GM21515 (cell line): ENCODE measurements around the gene RPS6KA3.
"Not testable (repeated sequence)": the region's sequence is repeated elsewhere in the genome, so short reads cannot be mapped to it uniquely, and the experiment has no call there.

Experiments
- ATAC-seq: cut with Tn5 transposase; IDR thresholded peaks from one replicate; pipeline ENCODE4 v1.9.1; 2021; ENCODE audit not compliant: unreplicated experiment

Gene RPS6KA3

GRCh38 chrX:20224814-20225487, 41.8 kb downstream of the RPS6KA3 start:
- ATAC-seq, result peak; percentile 80

- no peak for ATAC-seq
Observed at GRCh38 chrX:20221902-20222301, 44.8 kb downstream of the RPS6KA3 start.

GRCh38 chrX:20218836-20219505, 47.7 kb downstream of the RPS6KA3 start:
- no peak for ATAC-seq

GRCh38 chrX:20217906-20218305, 48.8 kb downstream of the RPS6KA3 start:
- ATAC-seq, result no peak

- no peak for ATAC-seq
Observed at GRCh38 chrX:20217271-20217670, 49.4 kb downstream of the RPS6KA3 start.

- no peak for ATAC-seq
Observed at GRCh38 chrX:20215565-20215964, 51.1 kb downstream of the RPS6KA3 start.

- ATAC-seq, result peak; percentile 87
Observed at GRCh38 chrX:20212486-20213089, 54.1 kb downstream of the RPS6KA3 start.

GRCh38 chrX:20211261-20211786, 55.4 kb downstream of the RPS6KA3 start:
- ATAC-seq, result no peak

GRCh38 chrX:20205927-20206708, 60.6 kb downstream of the RPS6KA3 start:
- ATAC-seq, result peak; percentile 81

GRCh38 chrX:20204351-20204750, 62.4 kb downstream of the RPS6KA3 start:
- ATAC-seq, result no peak

- ATAC-seq, result no peak
Observed at GRCh38 chrX:20197641-20198210, 69.0 kb downstream of the RPS6KA3 start.

GRCh38 chrX:20189171-20189570, 77.5 kb downstream of the RPS6KA3 start:
- no peak for ATAC-seq

- no peak for ATAC-seq
Observed at GRCh38 chrX:20181598-20182329, 84.9 kb downstream of the RPS6KA3 start.

GRCh38 chrX:20177093-20177492, 89.6 kb downstream of the RPS6KA3 start:
- ATAC-seq, result no peak

- ATAC-seq, result no peak
Observed at GRCh38 chrX:20173856-20174255, 92.9 kb downstream of the RPS6KA3 start.

- ATAC-seq, result no peak
Observed at GRCh38 chrX:20173313-20173712, 93.4 kb downstream of the RPS6KA3 start.

GRCh38 chrX:20171887-20172286, 94.8 kb downstream of the RPS6KA3 start:
- ATAC-seq, result no peak

- ATAC-seq, result not testable (repeated sequence)
Observed at GRCh38 chrX:20162516-20162915, 104.2 kb downstream of the RPS6KA3 start.

- no peak for ATAC-seq
Observed at GRCh38 chrX:20159797-20160385, 106.8 kb downstream of the RPS6KA3 start.

GRCh38 chrX:20151689-20152088, 115.0 kb downstream of the RPS6KA3 start:
- no peak for ATAC-seq
